ENCODE measurements around the gene NGDN.
A peak's percentile ranks its signal among the peaks of the same experiment; 100 is the strongest.

Gene NGDN

GRCh38 chr14:23470947-23471346 lies 1.4 kb downstream of the NGDN start:
- no peak for DNase-seq (ENCODE audit: low spot score)

GRCh38 chr14:23478109-23478759 lies 8.7 kb downstream of the NGDN start:
- DNase-seq (ENCODE audit: low spot score) = peak; percentile 57

- DNase-seq (ENCODE audit: low spot score) = no peak
These were observed 12.0 kb downstream of the NGDN start for GRCh38 chr14:23481362-23481970.

GRCh38 chr14:23481979-23482822 lies 12.7 kb downstream of the NGDN start:
- no peak for DNase-seq (ENCODE audit: low spot score)

- no peak for DNase-seq (ENCODE audit: low spot score)
These were observed 13.3 kb downstream of the NGDN start for GRCh38 chr14:23482823-23483148.

- DNase-seq (ENCODE audit: low spot score) = peak; percentile 20
These were observed 13.8 kb downstream of the NGDN start for GRCh38 chr14:23483236-23483854.

DNA sequence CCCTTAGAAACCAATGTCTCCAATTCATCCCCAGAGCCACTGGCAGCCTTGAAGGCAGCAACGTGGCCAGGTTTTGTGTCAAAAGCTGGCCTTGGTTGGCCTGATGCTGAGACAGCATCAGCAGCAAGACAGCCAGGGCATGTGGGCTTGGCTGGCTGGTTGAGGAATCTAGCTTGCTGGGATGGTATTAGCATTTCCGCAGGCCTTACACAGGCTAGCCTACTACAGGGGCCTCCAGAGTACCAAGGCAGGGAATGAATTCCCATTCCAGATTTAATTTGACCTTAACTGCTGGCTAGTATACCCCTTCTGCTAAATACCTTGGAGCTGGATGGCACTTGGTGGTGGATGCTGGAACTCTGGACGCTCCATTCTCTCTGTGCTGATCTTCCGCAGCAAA lies 15.8 kb downstream of the NGDN start:
- no peak for DNase-seq (ENCODE audit: low spot score)

- DNase-seq (ENCODE audit: low spot score) = no peak
These were observed 16.5 kb downstream of the NGDN start for GRCh38 chr14:23486036-23486435.

- no peak for DNase-seq (ENCODE audit: low spot score)
These were observed 17.7 kb downstream of the NGDN start for GRCh38 chr14:23487216-23487615.

DNA sequence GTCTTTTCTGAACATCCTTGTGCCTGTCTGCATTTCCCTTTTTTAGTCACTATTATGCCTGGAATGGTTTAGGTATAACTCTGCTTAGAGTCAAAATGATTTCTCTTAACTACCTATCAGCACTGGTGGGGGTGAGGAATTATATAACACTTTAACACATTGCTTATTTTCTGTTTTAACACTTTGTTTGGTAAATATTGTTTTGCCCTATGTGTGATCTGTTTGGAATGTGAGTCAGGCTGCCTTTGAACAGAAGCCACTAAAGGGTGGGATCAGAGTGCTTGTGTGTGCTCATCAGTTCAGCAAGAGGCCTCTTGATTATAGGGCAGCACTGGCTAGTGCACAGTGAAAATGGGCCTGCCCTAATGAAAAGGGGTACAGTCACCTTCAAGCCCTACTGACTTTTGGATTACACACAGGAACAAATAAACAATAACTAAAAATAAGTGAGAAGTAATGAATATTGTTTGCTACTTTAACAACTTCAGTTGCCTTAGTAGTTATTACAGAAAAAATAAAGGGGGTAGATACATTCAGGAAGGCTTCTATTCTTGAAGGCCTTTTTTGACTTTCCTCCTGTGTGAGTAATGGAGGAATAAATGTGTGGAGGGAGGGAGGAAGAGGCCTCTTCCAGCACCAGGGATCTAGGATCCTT lies 23.2 kb downstream of the NGDN start:
- peak; percentile 21 for DNase-seq (ENCODE audit: low spot score)

DNA sequence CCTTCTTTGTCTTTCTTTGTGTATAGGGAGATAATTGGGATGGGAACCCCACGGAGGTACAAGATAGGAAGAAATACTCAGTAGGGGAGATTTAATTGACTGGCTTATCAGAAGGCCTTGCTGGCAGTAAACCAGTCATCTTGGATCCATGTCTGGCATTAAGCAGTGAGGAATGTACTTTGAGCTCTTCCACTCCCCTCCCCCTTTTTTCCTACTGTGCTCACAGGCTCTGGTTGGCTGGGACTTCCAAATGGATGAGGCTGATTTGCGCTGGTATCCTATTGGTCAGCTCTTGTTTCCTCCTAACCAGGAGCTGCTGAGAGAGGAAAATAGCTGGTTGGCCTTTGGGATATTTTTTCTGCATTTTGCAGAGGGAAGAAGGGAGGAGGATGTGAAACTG lies 24.7 kb downstream of the NGDN start:
- no peak for DNase-seq (ENCODE audit: low spot score)

GRCh38 chr14:23512156-23512555 lies 42.7 kb downstream of the NGDN start:
- no peak for DNase-seq (ENCODE audit: low spot score)

- no peak for DNase-seq (ENCODE audit: low spot score)
These were observed 43.7 kb downstream of the NGDN start for GRCh38 chr14:23513005-23513817.

GRCh38 chr14:23513818-23514643 lies 44.5 kb downstream of the NGDN start:
- DNase-seq (ENCODE audit: low spot score) = no peak

GRCh38 chr14:23514644-23514957 lies 45.1 kb downstream of the NGDN start:
- DNase-seq (ENCODE audit: low spot score) = no peak

DNA sequence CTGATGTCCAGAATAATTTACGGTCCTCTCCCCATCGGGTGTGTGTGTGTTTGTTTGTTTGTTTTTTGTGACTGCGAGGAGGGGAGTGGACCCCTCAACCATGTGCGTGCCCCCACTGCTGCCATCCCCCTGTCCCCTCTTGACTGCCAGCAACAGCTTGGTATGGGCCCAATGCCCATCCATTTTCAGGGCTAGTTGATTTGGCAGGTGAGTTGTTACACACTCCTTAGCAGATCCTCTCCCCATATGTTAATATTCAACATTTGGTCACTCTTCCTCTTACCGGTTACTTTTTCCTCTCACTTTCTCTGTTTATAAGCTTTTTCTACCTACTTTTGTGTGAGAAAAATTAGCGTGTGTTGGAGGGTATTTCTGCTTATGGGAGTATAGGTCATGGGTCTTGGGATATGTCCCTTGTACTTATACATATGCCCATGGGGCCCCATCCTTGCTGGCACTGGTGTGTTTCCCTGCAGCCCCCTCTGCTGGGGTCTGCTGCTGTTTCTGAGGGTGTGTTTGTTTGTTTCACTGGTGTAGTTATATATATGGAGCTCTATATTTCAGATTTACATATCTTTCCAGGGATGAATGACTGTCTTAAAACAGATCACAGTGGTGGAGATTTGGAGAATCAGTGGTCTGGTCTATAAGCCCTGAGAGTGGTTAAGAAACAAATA lies 48.3 kb downstream of the NGDN start:
- DNase-seq (ENCODE audit: low spot score) = no peak

DNA sequence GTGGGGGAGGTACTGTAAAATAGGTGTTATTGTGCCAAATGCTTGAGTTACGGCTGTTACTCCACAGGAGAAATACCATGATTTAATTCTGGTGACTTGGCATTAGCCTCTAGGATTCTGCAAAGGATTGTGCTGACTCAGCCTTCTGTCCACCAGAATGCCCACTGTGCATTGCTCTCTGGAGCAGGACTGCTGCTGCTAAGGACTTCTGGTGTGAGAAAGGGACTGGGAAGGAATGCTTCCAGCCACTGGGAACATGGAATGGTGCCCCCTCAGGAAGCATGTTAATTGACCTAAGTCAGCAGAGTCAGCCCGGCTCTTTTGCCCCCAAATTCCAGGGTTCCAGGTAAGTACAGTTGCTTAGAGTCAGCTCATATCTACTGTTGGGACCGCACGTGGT lies 49.2 kb downstream of the NGDN start:
- DNase-seq (ENCODE audit: low spot score) = no peak

DNA sequence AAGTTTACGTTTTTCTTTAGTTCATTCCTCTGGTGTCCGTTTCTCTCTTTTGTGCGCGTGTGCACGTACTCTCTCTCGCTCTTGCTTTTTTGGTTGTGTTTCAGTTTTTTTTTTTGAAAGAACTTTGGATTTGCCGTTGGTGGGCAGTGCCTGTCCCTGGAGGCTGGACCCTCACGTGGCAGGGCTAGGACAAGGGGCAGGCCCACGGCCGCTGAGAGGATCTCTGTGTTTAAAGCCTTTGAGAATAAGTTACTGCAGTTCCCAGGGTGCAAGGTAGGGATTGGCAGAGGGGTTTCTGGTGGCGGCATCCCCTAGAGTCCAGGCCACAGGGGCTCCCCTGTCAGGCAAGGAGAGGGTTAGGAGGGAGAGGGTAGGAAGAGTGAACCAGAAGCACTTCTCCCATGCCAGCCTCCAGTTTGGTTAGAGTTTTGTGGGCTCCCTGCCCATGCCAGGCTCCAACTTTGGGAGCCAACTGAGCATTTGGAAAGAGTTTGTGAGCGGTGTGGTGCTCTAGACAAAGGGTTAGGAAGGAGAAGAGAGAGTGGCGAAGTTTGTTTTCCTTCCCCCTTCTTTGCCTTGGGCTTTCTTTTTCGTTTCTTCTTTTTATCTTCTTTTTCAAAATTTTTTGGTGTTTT lies 51.5 kb downstream of the NGDN start:
- no peak for DNase-seq (ENCODE audit: low spot score)

GRCh38 chr14:23521785-23522640 lies 52.5 kb downstream of the NGDN start:
- no peak for DNase-seq (ENCODE audit: low spot score)
